DOHH2 (cell line): ENCODE measurements around the gene IGF1R.

Experiments used
- CTCF ChIP-seq: fragments of 200-600 bp; sonication (generic); IDR thresholded peaks from one replicate; pipeline ENCODE4 v1.5.1; 2014; ENCODE audit warnings: antibody characterized with exemption, mild to moderate bottlenecking, low read depth, low read length; ENCODE audit not compliant: poor library complexity, severe bottlenecking
- EZH2phosphoT487 ChIP-seq: fragments of 200-600 bp; sonication (generic); IDR thresholded peaks from 2 replicates; pipeline ENCODE4 v1.6.1; 2017; ENCODE audit warnings: borderline replicate concordance, mild to moderate bottlenecking, antibody characterized with exemption, low read length, moderate library complexity, mixed read lengths

GRCh38 chr15:98840053-98840452 is 191.7 kb downstream of the IGF1R start:
- TF ChIP-seq CTCF (no peak), EZH2phosphoT487 (no peak)
